Globus pallidus (tissue), 1 donor: ENCODE results near the gene MEP1A.
"Not testable (repeated sequence)": the region's sequence is repeated elsewhere in the genome, so short reads cannot be mapped to it uniquely, and the experiment has no call there.

Experiments
- DNase-seq: peaks from one replicate; pipeline ENCODE4 v3.0.0-alpha.2; 2015; ENCODE audit warnings: low spot score

Gene MEP1A

GRCh38 chr6:46793138-46793537, at the start of gene MEP1A:
Gene MEP1A (plus strand): TSS chr6:46793389. CDS start chr6:46793399, 10 bp downstream.
- no peak for DNase-seq

- no peak for DNase-seq
Measured at GRCh38 chr6:46743425-46744158, 49.6 kb upstream of the MEP1A start.

- DNase-seq: not testable (repeated sequence)
Measured at GRCh38 chr6:46744159-46744725, 48.9 kb upstream of the MEP1A start.

- DNase-seq: no peak
Measured at GRCh38 chr6:46745973-46746372, 47.2 kb upstream of the MEP1A start.

GRCh38 chr6:46746696-46747095, 46.5 kb upstream of the MEP1A start, which contains the start of gene ANKRD66:
Gene ANKRD66 (plus strand): TSS chr6:46746933. CDS start chr6:46751949, 5,016 bp downstream.
- no peak for DNase-seq

GRCh38 chr6:46748940-46749503, 44.2 kb upstream of the MEP1A start:
- no peak for DNase-seq

- no peak for DNase-seq
Measured at GRCh38 chr6:46749731-46750130, 43.5 kb upstream of the MEP1A start.

- DNase-seq: no peak
Measured at GRCh38 chr6:46751658-46752057, 41.5 kb upstream of the MEP1A start.

GRCh38 chr6:46755865-46756264, 37.3 kb upstream of the MEP1A start:
- no peak for DNase-seq

GRCh38 chr6:46756469-46757213, 36.5 kb upstream of the MEP1A start:
- no peak for DNase-seq

GRCh38 chr6:46757214-46757596, 36.0 kb upstream of the MEP1A start:
- no peak for DNase-seq

- DNase-seq: no peak
Measured at GRCh38 chr6:46758960-46759753, 34.0 kb upstream of the MEP1A start.

GRCh38 chr6:46760925-46761324, 32.3 kb upstream of the MEP1A start:
- no peak for DNase-seq

GRCh38 chr6:46763466-46763865, 29.7 kb upstream of the MEP1A start:
- DNase-seq: no peak

GRCh38 chr6:46764280-46764679, 28.9 kb upstream of the MEP1A start:
- DNase-seq: not testable (repeated sequence)

GRCh38 chr6:46764961-46765360, 28.2 kb upstream of the MEP1A start:
- no peak for DNase-seq

- DNase-seq: peak; percentile 16
Measured at GRCh38 chr6:46772016-46772415, 21.2 kb upstream of the MEP1A start.

GRCh38 chr6:46772762-46773161, 20.4 kb upstream of the MEP1A start:
- peak; percentile 77 for DNase-seq

- DNase-seq: no peak
Measured at GRCh38 chr6:46773201-46773855, 19.9 kb upstream of the MEP1A start.

GRCh38 chr6:46774736-46775135, 18.5 kb upstream of the MEP1A start:
- DNase-seq: not testable (repeated sequence)

- no peak for DNase-seq
Measured at GRCh38 chr6:46776070-46776712, 17.0 kb upstream of the MEP1A start.
